GM18519 (cell line): Measurements from ENCODE around the gene CFHR1.

ENCODE experiments used
- ATAC-seq: cut with Tn5 transposase; IDR thresholded peaks from one replicate; pipeline ENCODE4 v1.9.1; 2021; ENCODE audit warnings: mild to moderate bottlenecking, moderate library complexity; ENCODE audit not compliant: unreplicated experiment, low FRiP score

Gene CFHR1

GRCh38 chr1:196873385-196873784 is 53.9 kb downstream of the CFHR1 start:
- ATAC-seq: no peak

- ATAC-seq: no peak
Observed at GRCh38 chr1:196875935-196876334, 56.4 kb downstream of the CFHR1 start.

- ATAC-seq: no peak
Observed at GRCh38 chr1:196877964-196878363, 58.4 kb downstream of the CFHR1 start.
